Endothelial cell (in vitro differentiated cells): ENCODE results near the gene LIPF. TPM values are rescaled to one million over a fixed set of nuclear protein-coding genes. Genes with fewer than 3 reads are reported as not detected.

Experiments
- DNase-seq: peaks from one replicate; pipeline ENCODE4 v3.0.0; 2021; ENCODE audit warnings: low spot score
- H3K27ac Mint-ChIP-seq: one replicate; pipeline ENCODE4 v1.8.0; 2021; ENCODE audit warnings: mixed read lengths, inconsistent platforms; ENCODE audit not compliant: unreplicated experiment
- H3K27me3 Mint-ChIP-seq: one replicate; pipeline ENCODE4 v1.8.0; 2021; ENCODE audit warnings: mild to moderate bottlenecking, moderate library complexity, mixed read lengths, inconsistent platforms; ENCODE audit not compliant: unreplicated experiment
- H3K36me3 Mint-ChIP-seq: one replicate; pipeline ENCODE4 v1.8.0; 2021; ENCODE audit warnings: mild to moderate bottlenecking, low read depth, mixed read lengths, inconsistent platforms; ENCODE audit not compliant: unreplicated experiment
- H3K4me1 Mint-ChIP-seq: one replicate; pipeline ENCODE4 v1.8.0; 2021; ENCODE audit warnings: mild to moderate bottlenecking, mixed read lengths, inconsistent platforms; ENCODE audit not compliant: unreplicated experiment
- H3K4me3 Mint-ChIP-seq: one replicate; pipeline ENCODE4 v1.8.0; 2021; ENCODE audit warnings: mild to moderate bottlenecking, mixed read lengths, inconsistent platforms; ENCODE audit not compliant: unreplicated experiment
- H3K9me3 Mint-ChIP-seq: one replicate; pipeline ENCODE4 v1.8.0; 2021; ENCODE audit warnings: mixed read lengths, inconsistent platforms; ENCODE audit not compliant: unreplicated experiment
- CTCF ChIP-seq: fragments of 200-600 bp; sonication (generic); IDR thresholded peaks from one replicate; pipeline ENCODE4 v1.5.0; 2021; ENCODE audit warnings: antibody characterized with exemption; ENCODE audit not compliant: unreplicated experiment
- total RNA-seq: library from RNA; stranded (reverse); fragmentation: NEBNext Ultra II Directional; extraction: Animal tissue kit (Norgen Biotek cat#: 25700); gene quantifications from one replicate; pipeline ENCODE4 v1.2.1, GENCODE V29; 2021; ENCODE audit not compliant: unreplicated experiment

Gene LIPF
- total RNA-seq, 1 donor from 2014 or later, result not detected

- Mint-ChIP-seq H3K9me3 (no peaks in the 10 kb centered on the region), H3K27me3 (no peaks in the 10 kb centered on the region), H3K36me3 (no peaks in the 10 kb centered on the region), H3K27ac (no peak overlapping the region), H3K4me1 (peaks cover 3% of the 10 kb centered on the region), H3K4me3 (no peak overlapping the region)
- TF ChIP-seq CTCF, result no peak
- DNase-seq, result no peak
Measured at GRCh38 chr10:88668465-88668864, 4.2 kb downstream of the LIPF start.

DNA sequence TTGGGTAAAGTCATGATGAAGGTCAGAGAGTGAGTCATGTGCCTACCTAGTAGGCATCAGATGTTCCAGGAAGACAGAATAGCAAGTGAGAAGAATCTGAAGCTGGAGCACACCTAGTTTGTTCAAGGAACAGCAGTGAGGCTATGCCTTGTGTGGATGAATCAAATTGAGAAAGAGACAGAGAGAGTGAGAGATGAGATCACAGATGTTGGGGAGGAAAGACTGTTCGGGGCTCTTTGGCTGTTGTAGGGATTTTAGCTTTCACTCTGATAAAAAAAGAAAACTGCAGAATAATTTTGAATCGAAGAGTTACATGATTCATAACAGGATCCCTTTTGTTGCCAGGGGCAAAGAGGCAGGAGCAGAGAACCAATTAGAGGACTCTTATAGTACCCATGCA lies 6.3 kb downstream of the LIPF start:
- DNase-seq, result no peak
- H3K27me3 Mint-ChIP-seq, result no peaks in the 10 kb centered on the region
- H3K4me1 Mint-ChIP-seq, result peaks cover 3% of the 10 kb centered on the region
- no peak overlapping the region for H3K4me3 Mint-ChIP-seq
- no peaks in the 10 kb centered on the region for H3K9me3 Mint-ChIP-seq
- H3K36me3 Mint-ChIP-seq, result no peaks in the 10 kb centered on the region
- no peak overlapping the region for H3K27ac Mint-ChIP-seq
- no peak for TF ChIP-seq CTCF

- H3K9me3 Mint-ChIP-seq, result no peaks in the 10 kb centered on the region
- no peaks in the 10 kb centered on the region for H3K36me3 Mint-ChIP-seq
- TF ChIP-seq CTCF, result no peak
- no peak for DNase-seq
- H3K27ac Mint-ChIP-seq, result no peak overlapping the region
- peaks cover 3% of the 10 kb centered on the region for H3K4me1 Mint-ChIP-seq
- H3K27me3 Mint-ChIP-seq, result no peaks in the 10 kb centered on the region
- H3K4me3 Mint-ChIP-seq, result no peak overlapping the region
Measured at GRCh38 chr10:88672041-88672440, 7.8 kb downstream of the LIPF start.

- Mint-ChIP-seq H3K4me1 (no peaks in the 10 kb centered on the region), H3K27ac (no peak overlapping the region), H3K9me3 (no peaks in the 10 kb centered on the region), H3K27me3 (no peaks in the 10 kb centered on the region), H3K4me3 (no peak overlapping the region), H3K36me3 (no peaks in the 10 kb centered on the region)
- no peak for TF ChIP-seq CTCF
- no peak for DNase-seq
Measured at GRCh38 chr10:88676283-88677060, 12.2 kb downstream of the LIPF start.

- H3K4me1 Mint-ChIP-seq, result no peaks in the 10 kb centered on the region
- H3K36me3 Mint-ChIP-seq, result no peaks in the 10 kb centered on the region
- no peaks in the 10 kb centered on the region for H3K9me3 Mint-ChIP-seq
- H3K27ac Mint-ChIP-seq, result no peak overlapping the region
- H3K27me3 Mint-ChIP-seq, result no peaks in the 10 kb centered on the region
- TF ChIP-seq CTCF, result no peak
- no peak overlapping the region for H3K4me3 Mint-ChIP-seq
- DNase-seq, result no peak
Measured at GRCh38 chr10:88680958-88681357, 16.7 kb downstream of the LIPF start.
